Testis (tissue), 2 donors: ENCODE results near the gene DERA.

Experiments
- POLR2A ChIP-seq: fragments of 450-650 bp; IDR thresholded peaks from one replicate; pipeline ENCODE4 v1.6.1; 2017; ENCODE audit warnings: antibody characterized with exemption, mild to moderate bottlenecking, moderate library complexity
- TF ChIP-seq, protein P1 (sequence below), 3 experiments: fragments of 450-650 bp in 2 of 3; fragments of 200-600 bp in 1 of 3; sonication (generic) in 1 of 3; IDR thresholded peaks; one replicate each; pipeline ENCODE4 v1.5.1; 2016 to 2019; ENCODE audit warnings: antibody characterized with exemption in 3 of 3, mild to moderate bottlenecking in 2 of 3, moderate library complexity in 1 of 3

DNA sequence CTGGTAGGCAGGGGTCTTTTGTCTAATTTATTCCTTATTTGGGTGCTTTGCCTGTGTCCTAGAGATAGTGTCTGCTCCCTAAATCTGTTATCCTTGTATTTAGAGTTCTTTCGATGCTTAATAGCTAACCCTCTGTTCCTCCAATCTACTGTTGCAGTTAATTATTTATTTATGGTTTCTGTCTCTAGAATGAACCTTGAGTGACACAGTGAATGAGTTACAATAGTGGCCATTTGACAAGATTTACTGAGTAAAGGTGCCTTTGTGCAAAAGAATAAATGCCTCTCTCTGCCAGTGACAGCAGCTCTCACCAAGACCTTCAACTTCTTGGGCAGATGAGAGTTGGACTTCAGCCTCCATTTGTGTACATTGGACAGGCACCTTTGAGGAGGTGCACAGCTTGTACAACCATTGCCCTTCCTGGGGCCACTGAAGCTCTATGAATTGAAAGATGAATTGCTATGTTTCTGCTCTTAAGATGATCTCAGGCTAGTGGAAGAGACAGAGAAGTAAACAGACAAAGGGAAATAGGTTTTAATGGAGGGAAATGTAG lies 165.9 kb downstream of the DERA start:
- TF ChIP-seq, protein P1, sequence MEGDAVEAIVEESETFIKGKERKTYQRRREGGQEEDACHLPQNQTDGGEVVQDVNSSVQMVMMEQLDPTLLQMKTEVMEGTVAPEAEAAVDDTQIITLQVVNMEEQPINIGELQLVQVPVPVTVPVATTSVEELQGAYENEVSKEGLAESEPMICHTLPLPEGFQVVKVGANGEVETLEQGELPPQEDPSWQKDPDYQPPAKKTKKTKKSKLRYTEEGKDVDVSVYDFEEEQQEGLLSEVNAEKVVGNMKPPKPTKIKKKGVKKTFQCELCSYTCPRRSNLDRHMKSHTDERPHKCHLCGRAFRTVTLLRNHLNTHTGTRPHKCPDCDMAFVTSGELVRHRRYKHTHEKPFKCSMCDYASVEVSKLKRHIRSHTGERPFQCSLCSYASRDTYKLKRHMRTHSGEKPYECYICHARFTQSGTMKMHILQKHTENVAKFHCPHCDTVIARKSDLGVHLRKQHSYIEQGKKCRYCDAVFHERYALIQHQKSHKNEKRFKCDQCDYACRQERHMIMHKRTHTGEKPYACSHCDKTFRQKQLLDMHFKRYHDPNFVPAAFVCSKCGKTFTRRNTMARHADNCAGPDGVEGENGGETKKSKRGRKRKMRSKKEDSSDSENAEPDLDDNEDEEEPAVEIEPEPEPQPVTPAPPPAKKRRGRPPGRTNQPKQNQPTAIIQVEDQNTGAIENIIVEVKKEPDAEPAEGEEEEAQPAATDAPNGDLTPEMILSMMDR (IDR thresholded peaks at IDR 0.05) = no peak
- no peak for TF ChIP-seq POLR2A
